Skin of body (tissue), 2 donors: ENCODE results near the gene HOXA4. TPM values are rescaled to one million over a fixed set of nuclear protein-coding genes. Genes with fewer than 3 reads are reported as not detected.

Experiments
- DNase-seq: peaks from one replicate; lab custom pipeline; 2025; lab: John Stamatoyannopoulos, UW
- total RNA-seq: library from RNA; depleted of rRNA; stranded (reverse); fragments of >200 nt; gene quantifications from one replicate; pipeline ENCODE4 v1.2.3, GENCODE V29; 2014

The HOXA4 gene
- total RNA-seq, 1 donor from 2014 or later: 0.69 TPM

GRCh38 chr7:27133409-27134231 is 3.1 kb upstream of the HOXA4 start:
- DNase-seq: no peak

- DNase-seq: no peak
Measured at GRCh38 chr7:27132978-27133377, 2.4 kb upstream of the HOXA4 start.

- DNase-seq: no peak
Measured at GRCh38 chr7:27132214-27132613, 1.7 kb upstream of the HOXA4 start.

GRCh38 chr7:27131390-27131819 is 848 bp upstream of the HOXA4 start:
- no peak for DNase-seq

- DNase-seq: no peak
Measured at GRCh38 chr7:27129729-27130539, 623 bp downstream of the HOXA4 start.

- DNase-seq: no peak
Measured at GRCh38 chr7:27128776-27129728, 1.5 kb downstream of the HOXA4 start.

- DNase-seq: peak; percentile 52
Measured at GRCh38 chr7:27128034-27128433, 2.5 kb downstream of the HOXA4 start.

GRCh38 chr7:27126596-27127327 is 3.8 kb downstream of the HOXA4 start:
- no peak for DNase-seq

GRCh38 chr7:27125986-27126394 is 4.6 kb downstream of the HOXA4 start:
- DNase-seq: no peak

GRCh38 chr7:27124902-27125689 is 5.5 kb downstream of the HOXA4 start:
- DNase-seq: no peak

- DNase-seq: no peak
Measured at GRCh38 chr7:27124096-27124901, 6.3 kb downstream of the HOXA4 start.

GRCh38 chr7:27123477-27124053 is 7.0 kb downstream of the HOXA4 start:
- DNase-seq: no peak

GRCh38 chr7:27123007-27123476 is 7.5 kb downstream of the HOXA4 start:
- DNase-seq: no peak

- DNase-seq: no peak
Measured at GRCh38 chr7:27122077-27122910, 8.3 kb downstream of the HOXA4 start.

- no peak for DNase-seq
Measured at GRCh38 chr7:27121684-27122076, 8.9 kb downstream of the HOXA4 start.

- DNase-seq: no peak
Measured at GRCh38 chr7:27119412-27119911, 11.1 kb downstream of the HOXA4 start.

GRCh38 chr7:27118580-27118979 is 12.0 kb downstream of the HOXA4 start:
- DNase-seq: no peak
